IPS-15b (cell line): Measurements from ENCODE around the gene NOL7.

Experiments used
- H3K27me3 ChIP-seq: one replicate; pipeline ENCODE4 v1.6.1; 2013; ENCODE audit warnings: low read length; ENCODE audit not compliant: control insufficient read depth, insufficient read depth
- H3K36me3 ChIP-seq: one replicate; pipeline ENCODE4 v1.6.1; 2013; ENCODE audit warnings: low read length; ENCODE audit not compliant: control insufficient read depth, insufficient read depth
- H3K4me1 ChIP-seq: one replicate; pipeline ENCODE4 v1.6.1; 2013; ENCODE audit warnings: mild to moderate bottlenecking, low read length; ENCODE audit not compliant: control insufficient read depth, insufficient read depth
- H3K4me3 ChIP-seq: one replicate; pipeline ENCODE4 v1.5.1; 2013; ENCODE audit warnings: low read depth, low read length
- H3K9ac ChIP-seq: one replicate; pipeline ENCODE4 v1.6.1; 2013; ENCODE audit warnings: low read depth, mild to moderate bottlenecking, low read length
- H3K9me3 ChIP-seq: one replicate; pipeline ENCODE4 v1.6.1; 2013; ENCODE audit warnings: mild to moderate bottlenecking, low read length; ENCODE audit not compliant: control insufficient read depth, insufficient read depth

NOL7 gene

DNA sequence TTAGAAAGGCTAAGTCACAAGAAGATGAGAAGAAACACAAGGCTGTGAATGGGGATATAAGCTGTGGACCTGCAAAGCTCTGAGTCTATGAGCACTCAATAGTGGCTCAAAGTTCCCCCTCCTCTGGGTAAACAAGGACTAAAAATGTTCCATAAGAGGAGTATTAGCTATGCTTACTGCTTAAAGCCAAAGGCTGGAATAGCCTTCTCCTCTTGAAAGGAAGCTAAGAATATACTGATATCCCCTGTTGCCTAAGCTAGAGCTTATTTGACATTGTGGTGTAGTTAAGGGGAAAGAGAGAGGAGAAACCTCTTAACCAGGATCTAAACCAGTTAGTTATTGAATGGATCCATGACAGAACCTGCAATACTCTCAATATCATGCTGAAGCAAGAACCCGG, 45.8 kb downstream of the NOL7 start:
- Histone ChIP-seq H3K4me3 (no peak overlapping the region), H3K4me1 (peaks cover 3% of the 10 kb centered on the region), H3K36me3 (no peaks in the 10 kb centered on the region), H3K9ac (no peak overlapping the region), H3K27me3 (no peaks in the 10 kb centered on the region), H3K9me3 (no peaks in the 10 kb centered on the region)

DNA sequence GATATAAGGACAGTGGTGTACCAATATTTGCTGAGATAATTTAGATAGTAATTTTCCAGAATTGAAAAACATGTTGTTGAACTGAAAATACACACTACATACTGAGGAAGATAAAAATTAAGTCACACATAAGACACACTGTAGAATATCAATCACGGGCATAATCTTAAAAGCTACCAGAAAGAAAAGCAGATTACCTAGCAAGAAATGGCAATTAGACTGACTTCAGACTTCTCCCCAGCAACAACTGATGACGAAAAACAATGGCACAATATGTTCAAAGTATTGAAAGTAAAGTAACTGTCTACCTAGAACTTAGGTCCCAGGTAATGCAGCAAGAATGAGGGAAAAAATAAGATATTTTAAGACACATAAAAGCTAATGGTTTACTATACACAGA, 46.5 kb downstream of the NOL7 start:
- Histone ChIP-seq H3K4me3 (no peak overlapping the region), H3K4me1 (peaks cover 3% of the 10 kb centered on the region), H3K9ac (no peak overlapping the region), H3K36me3 (no peaks in the 10 kb centered on the region), H3K9me3 (no peaks in the 10 kb centered on the region), H3K27me3 (no peaks in the 10 kb centered on the region)

- no peak overlapping the region for H3K9ac ChIP-seq
- H3K9me3 ChIP-seq, result no peaks in the 10 kb centered on the region
- no peak overlapping the region for H3K4me3 ChIP-seq
- no peaks in the 10 kb centered on the region for H3K36me3 ChIP-seq
- H3K4me1 ChIP-seq, result peaks cover 3% of the 10 kb centered on the region
- no peaks in the 10 kb centered on the region for H3K27me3 ChIP-seq
These were observed 47.7 kb downstream of the NOL7 start for GRCh38 chr6:13662651-13663334.

DNA sequence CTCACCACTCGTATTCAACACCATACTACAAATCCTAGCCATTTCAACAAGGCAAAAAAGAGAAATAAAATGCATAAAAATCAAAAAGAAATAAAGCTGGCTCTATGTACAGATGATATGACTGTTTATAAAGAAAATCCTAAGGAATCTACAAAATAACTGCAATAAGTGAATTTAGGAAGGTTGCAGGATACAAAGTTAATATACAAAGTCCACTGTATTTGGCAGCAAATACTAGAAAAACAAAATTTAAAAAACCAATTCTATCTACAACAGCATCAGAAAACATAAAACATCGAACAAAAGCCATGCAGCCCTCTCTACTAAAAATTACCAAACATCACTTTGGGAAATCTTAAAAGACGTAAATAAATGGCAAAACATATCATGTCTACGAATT, 48.9 kb downstream of the NOL7 start:
- Histone ChIP-seq H3K36me3 (no peaks in the 10 kb centered on the region), H3K4me3 (no peak overlapping the region), H3K27me3 (no peaks in the 10 kb centered on the region), H3K9ac (no peak overlapping the region), H3K9me3 (no peaks in the 10 kb centered on the region), H3K4me1 (peaks cover 3% of the 10 kb centered on the region)

GRCh38 chr6:13664703-13665352, 49.7 kb downstream of the NOL7 start:
- Histone ChIP-seq H3K9ac (no peak overlapping the region), H3K36me3 (no peaks in the 10 kb centered on the region), H3K9me3 (no peaks in the 10 kb centered on the region), H3K4me1 (peaks cover 3% of the 10 kb centered on the region), H3K27me3 (no peaks in the 10 kb centered on the region), H3K4me3 (no peak overlapping the region)

DNA sequence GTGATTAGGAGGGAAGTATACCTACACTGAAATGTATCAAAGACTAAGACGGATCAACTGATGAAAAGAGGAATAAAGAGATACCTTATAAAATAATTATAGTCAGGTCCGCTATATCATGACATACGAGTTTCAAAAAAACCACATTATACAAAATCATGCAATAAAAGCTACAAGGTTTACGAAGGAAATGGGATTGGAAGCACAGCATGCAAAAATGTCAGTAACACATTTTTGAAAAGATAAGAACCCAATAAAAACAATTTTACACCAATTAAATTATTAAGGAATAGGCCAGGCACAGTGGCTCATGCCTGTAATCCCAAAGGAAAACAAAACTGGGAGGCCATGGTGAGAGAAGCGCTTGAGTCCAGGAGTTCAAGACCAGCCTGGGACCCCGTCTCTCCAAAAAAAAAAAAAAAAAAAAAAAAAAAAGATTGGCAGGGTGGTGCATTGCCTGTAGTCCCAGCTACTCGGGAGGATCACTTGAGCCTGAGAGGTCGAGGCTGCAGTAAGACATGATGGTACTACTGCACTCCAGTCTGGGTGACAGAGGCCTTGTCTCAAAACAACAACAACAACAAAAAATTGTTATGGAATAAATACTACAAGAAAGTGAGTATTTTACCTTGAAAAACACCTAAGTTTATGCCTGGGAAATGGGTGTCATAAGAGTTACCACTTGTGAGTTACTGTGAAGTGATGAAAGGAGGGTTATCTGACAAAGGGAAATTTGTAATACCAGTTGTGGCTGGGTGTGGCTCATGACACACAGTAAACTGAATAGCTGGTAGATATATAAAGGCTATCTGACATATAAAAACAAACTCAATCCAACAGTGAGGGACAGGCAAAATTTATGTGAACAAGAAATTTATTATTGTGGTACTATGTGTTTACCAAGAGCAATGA, 51.3 kb downstream of the NOL7 start:
- no peak overlapping the region for H3K9ac ChIP-seq
- no peaks in the 10 kb centered on the region for H3K4me1 ChIP-seq
- H3K4me3 ChIP-seq, result no peak overlapping the region
- H3K27me3 ChIP-seq, result no peaks in the 10 kb centered on the region
- H3K36me3 ChIP-seq, result no peaks in the 10 kb centered on the region
- no peaks in the 10 kb centered on the region for H3K9me3 ChIP-seq

GRCh38 chr6:13667655-13668054, 52.5 kb downstream of the NOL7 start:
- Histone ChIP-seq H3K4me3 (no peak overlapping the region), H3K4me1 (peaks cover 2% of the 10 kb centered on the region)

GRCh38 chr6:13668291-13668928, 53.3 kb downstream of the NOL7 start:
- no peak overlapping the region for H3K9ac ChIP-seq
- H3K4me3 ChIP-seq, result no peak overlapping the region
- no peaks in the 10 kb centered on the region for H3K9me3 ChIP-seq
- no peaks in the 10 kb centered on the region for H3K27me3 ChIP-seq
- peaks cover 2% of the 10 kb centered on the region for H3K4me1 ChIP-seq
- H3K36me3 ChIP-seq, result no peaks in the 10 kb centered on the region

More at GRCh38 chr6:13667655-13668054, 52.5 kb downstream of the NOL7 start:
- Histone ChIP-seq H3K9me3 (no peaks in the 10 kb centered on the region), H3K36me3 (no peaks in the 10 kb centered on the region), H3K9ac (no peak overlapping the region), H3K27me3 (no peaks in the 10 kb centered on the region)

DNA sequence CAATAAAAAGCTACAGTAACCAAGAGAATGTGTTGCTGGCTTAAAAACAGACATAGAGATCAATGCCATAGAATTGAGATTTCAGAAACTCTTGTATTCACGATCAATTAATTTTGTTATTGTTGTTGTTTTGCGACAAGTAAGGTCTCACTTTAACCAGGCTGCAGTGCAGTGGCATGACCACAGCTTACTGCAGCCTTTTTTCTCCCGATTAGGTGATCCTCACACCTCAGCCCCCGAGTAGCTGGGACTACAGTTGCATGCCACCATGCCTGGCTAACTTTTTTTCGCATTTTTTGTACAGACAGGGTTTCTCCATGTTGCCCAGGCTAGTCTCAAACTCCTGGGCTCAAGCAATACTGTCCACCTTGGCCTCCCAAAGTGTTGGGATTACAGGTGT, 54.3 kb downstream of the NOL7 start:
- Histone ChIP-seq H3K4me1 (peaks cover 2% of the 10 kb centered on the region), H3K27me3 (no peaks in the 10 kb centered on the region), H3K36me3 (no peaks in the 10 kb centered on the region), H3K4me3 (no peak overlapping the region), H3K9ac (no peak overlapping the region), H3K9me3 (no peaks in the 10 kb centered on the region)
